Measurements from ENCODE around the gene GABBR2. TPM values are rescaled to one million over a fixed set of nuclear protein-coding genes. Genes with fewer than 3 reads are reported as not detected.

GABBR2 gene
- total RNA-seq, 2 experiments from 2014 or later: not detected

DNA sequence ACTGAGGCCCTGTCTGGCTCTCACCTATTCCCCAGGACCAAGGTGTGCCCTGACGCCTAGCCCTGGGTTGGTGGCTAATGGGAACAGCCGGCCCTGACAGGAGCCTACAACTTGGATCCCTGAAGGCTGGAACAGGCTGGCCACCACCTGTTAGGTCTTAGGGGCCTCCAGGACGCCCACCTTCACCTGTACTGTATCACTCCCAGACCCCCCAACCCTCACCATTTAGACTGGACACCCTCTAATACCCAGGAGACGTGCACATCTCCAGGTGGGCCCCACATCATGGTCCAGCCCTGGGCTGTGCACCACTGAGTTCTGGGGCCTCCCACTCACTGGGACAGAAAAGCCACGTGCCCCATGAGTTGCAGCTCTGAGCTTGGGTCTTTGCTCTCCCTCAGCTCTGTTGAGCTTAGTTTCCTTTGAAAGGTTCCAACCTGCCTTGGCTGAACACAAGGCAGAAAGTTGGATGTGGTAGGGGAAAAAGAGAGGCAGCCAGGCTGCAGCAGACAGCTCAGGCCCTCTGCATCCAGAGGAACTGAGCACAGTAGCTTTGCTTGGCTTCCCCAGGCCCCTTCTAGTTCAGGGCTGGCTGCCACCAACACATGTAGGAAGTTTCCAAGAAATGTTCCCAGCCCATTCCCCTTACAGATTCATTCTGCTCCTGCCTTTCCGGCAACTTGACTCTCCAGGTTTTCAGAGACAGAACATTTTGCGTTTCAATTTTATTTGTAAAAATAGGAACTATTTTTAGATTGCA, 336.5 kb downstream of the GABBR2 start:
- H3K36me3 Mint-ChIP-seq (ENCODE audit: low read depth): no peaks in the 10 kb centered on the region
- H3K4me3 Mint-ChIP-seq: no peak overlapping the region
- TF ChIP-seq, protein P1, sequence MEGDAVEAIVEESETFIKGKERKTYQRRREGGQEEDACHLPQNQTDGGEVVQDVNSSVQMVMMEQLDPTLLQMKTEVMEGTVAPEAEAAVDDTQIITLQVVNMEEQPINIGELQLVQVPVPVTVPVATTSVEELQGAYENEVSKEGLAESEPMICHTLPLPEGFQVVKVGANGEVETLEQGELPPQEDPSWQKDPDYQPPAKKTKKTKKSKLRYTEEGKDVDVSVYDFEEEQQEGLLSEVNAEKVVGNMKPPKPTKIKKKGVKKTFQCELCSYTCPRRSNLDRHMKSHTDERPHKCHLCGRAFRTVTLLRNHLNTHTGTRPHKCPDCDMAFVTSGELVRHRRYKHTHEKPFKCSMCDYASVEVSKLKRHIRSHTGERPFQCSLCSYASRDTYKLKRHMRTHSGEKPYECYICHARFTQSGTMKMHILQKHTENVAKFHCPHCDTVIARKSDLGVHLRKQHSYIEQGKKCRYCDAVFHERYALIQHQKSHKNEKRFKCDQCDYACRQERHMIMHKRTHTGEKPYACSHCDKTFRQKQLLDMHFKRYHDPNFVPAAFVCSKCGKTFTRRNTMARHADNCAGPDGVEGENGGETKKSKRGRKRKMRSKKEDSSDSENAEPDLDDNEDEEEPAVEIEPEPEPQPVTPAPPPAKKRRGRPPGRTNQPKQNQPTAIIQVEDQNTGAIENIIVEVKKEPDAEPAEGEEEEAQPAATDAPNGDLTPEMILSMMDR (IDR thresholded peaks at IDR 0.05): no peak
- DNase-seq: no peak
- Histone ChIP-seq H3K36me3 (ENCODE audit: insufficient read depth, low read length) (no peaks in the 10 kb centered on the region), H3K27ac (ENCODE audit: low read depth in 1 of 2, low read length in 2 of 2) (no peak overlapping the region), H3K9me3 (ENCODE audit: control insufficient read depth in 1 of 2, insufficient read depth in 1 of 2, low read length in 2 of 2) (peaks cover 0 to 10% of the 10 kb centered on the region in 2 experiments), H3K4me1 (ENCODE audit: insufficient read depth, low read length) (no peaks in the 10 kb centered on the region), H3K4me3 (ENCODE audit: low read length) (no peak overlapping the region), H3K27me3 (ENCODE audit: control insufficient read depth in 1 of 2, insufficient read depth in 2 of 2, low read length in 2 of 2) (peaks cover 0 to 6% of the 10 kb centered on the region in 2 experiments)
- no peak for ATAC-seq (ENCODE audit: poor library complexity)
- intact Hi-C loops (cut with DNase I, micrococcal nuclease): no loop called here
- H3K27me3 Mint-ChIP-seq: peaks cover 2% of the 10 kb centered on the region
- ChIA-PET CTCF (no interaction called here), POLR2A (no interaction called here)
- H3K4me1 Mint-ChIP-seq (ENCODE audit: low read depth): no peaks in the 10 kb centered on the region
- no peaks in the 10 kb centered on the region for H3K9me3 Mint-ChIP-seq
- H3K27ac Mint-ChIP-seq: no peak overlapping the region

- Histone ChIP-seq H3K36me3 (ENCODE audit: insufficient read depth, low read length) (no peaks in the 10 kb centered on the region), H3K4me1 (ENCODE audit: insufficient read depth, low read length) (no peaks in the 10 kb centered on the region), H3K9me3 (ENCODE audit: control insufficient read depth in 1 of 2, insufficient read depth in 1 of 2, low read length in 2 of 2) (peaks cover 7 to 10% of the 10 kb centered on the region in 2 experiments), H3K27me3 (ENCODE audit: control insufficient read depth in 1 of 2, insufficient read depth in 2 of 2, low read length in 2 of 2) (peaks cover 0 to 6% of the 10 kb centered on the region in 2 experiments), H3K27ac (ENCODE audit: low read depth in 1 of 2, low read length in 2 of 2) (no peak overlapping the region), H3K4me3 (ENCODE audit: low read length) (no peak overlapping the region)
- Mint-ChIP-seq H3K4me3 (no peak overlapping the region), H3K9me3 (no peaks in the 10 kb centered on the region), H3K27me3 (peaks cover 7% of the 10 kb centered on the region), H3K4me1 (ENCODE audit: low read depth) (no peaks in the 10 kb centered on the region), H3K27ac (no peak overlapping the region), H3K36me3 (ENCODE audit: low read depth) (no peaks in the 10 kb centered on the region)
- intact Hi-C loops (cut with DNase I, micrococcal nuclease): no loop called here
- ATAC-seq (ENCODE audit: poor library complexity) (no peak), DNase-seq (no peak)
- ChIA-PET CTCF (no interaction called here), POLR2A (no interaction called here)
- TF ChIP-seq, protein P1 (IDR thresholded peaks at IDR 0.05): no peak
Observed at GRCh38 chr9:98370976-98371315, 337.8 kb downstream of the GABBR2 start.

- Histone ChIP-seq H3K9me3 (ENCODE audit: control insufficient read depth in 1 of 2, insufficient read depth in 1 of 2, low read length in 2 of 2) (peaks cover 10 to 12% of the 10 kb centered on the region in 2 experiments), H3K36me3 (ENCODE audit: insufficient read depth, low read length) (no peaks in the 10 kb centered on the region), H3K27ac (ENCODE audit: low read depth in 1 of 2, low read length in 2 of 2) (no peak overlapping the region), H3K4me3 (ENCODE audit: low read length) (no peak overlapping the region), H3K27me3 (ENCODE audit: control insufficient read depth in 1 of 2, insufficient read depth in 2 of 2, low read length in 2 of 2) (peaks cover 0 to 6% of the 10 kb centered on the region in 2 experiments), H3K4me1 (ENCODE audit: insufficient read depth, low read length) (no peaks in the 10 kb centered on the region)
- H3K9me3 Mint-ChIP-seq: no peaks in the 10 kb centered on the region
- H3K4me1 Mint-ChIP-seq (ENCODE audit: low read depth): no peaks in the 10 kb centered on the region
- TF ChIP-seq, protein P1 (IDR thresholded peaks at IDR 0.05): no peak
- DNase-seq: no peak
- CTCF ChIA-PET: no interaction called here
- no peaks in the 10 kb centered on the region for H3K36me3 Mint-ChIP-seq (ENCODE audit: low read depth)
- POLR2A ChIA-PET: no interaction called here
- H3K27me3 Mint-ChIP-seq: peaks cover 7% of the 10 kb centered on the region
- ATAC-seq (ENCODE audit: poor library complexity): no peak
- H3K27ac Mint-ChIP-seq: no peak overlapping the region
- H3K4me3 Mint-ChIP-seq: no peak overlapping the region
- intact Hi-C loops (cut with DNase I, micrococcal nuclease): no loop called here
Observed at GRCh38 chr9:98370300-98370975, 338.3 kb downstream of the GABBR2 start.

Measured in CD4-positive, alpha-beta T cell (primary cell).